A549 treated with AZD2906 at 1 μM for 4 hours (cell line): ENCODE results near the gene SPDYE2. TPM values are rescaled to one million over a fixed set of nuclear protein-coding genes. Genes with fewer than 3 reads are reported as not detected.

Experiments
- total RNA-seq: library from RNA; stranded (reverse); fragments of 200-300 nt; extraction: Qiagen RNA extraction; gene quantifications from 5 replicates; pipeline ENCODE4 v1.2.3, GENCODE V29; 2022

The SPDYE2 gene, protein sequence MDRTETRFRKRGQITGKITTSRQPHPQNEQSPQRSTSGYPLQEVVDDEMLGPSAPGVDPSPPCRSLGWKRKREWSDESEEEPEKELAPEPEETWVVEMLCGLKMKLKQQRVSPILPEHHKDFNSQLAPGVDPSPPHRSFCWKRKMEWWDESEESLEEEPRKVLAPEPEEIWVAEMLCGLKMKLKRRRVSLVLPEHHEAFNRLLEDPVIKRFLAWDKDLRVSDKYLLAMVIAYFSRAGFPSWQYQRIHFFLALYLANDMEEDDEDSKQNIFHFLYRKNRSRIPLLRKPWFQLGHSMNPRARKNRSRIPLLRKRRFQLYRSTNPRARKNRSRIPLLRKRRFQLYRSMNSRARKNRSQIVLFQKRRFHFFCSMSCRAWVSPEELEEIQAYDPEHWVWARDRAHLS
- total RNA-seq = not detected in 5 replicates

GRCh38 chr7:102550808-102551422 lies at the start of gene SPDYE2:
SPDYE2 (plus strand) TSS chr7:102551226; CDS start chr7:102553256, 2,030 bp downstream.

DNA sequence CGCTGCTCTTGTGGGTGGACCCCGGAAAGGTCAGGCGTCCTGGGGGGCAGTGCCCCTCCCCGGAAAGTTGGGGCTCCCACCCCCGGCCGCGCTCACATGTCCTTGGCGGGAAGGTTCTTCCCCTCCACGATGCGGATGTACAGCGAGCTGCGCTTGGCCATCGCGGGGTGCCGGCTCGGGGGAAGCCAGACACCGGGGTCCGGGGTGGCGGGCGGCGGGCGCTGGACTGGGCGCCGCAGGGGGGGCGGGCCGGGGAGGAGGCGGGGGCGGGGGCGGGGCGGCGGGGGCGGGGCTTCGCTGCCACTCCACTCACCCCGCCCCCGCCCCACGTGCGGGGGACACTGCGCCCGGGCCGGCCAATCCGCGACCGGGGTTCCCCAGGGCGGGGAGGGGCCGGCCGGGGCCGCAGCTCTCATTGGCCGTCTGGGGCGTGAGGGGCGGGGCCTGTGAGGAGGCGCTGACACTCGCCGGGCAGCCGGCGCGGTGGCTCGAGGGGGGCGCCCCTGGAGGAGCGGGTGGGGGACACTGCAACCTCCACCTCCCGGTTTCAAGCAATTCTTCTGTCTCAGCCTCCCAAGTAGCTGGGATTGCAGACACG lies 33.4 kb upstream of the SPDYE2 start, which contains the start of gene RASA4B:
TSS of gene RASA4B (minus strand) at position 228 of the 598 bp plus-strand sequence. CDS start at position 161, 67 bp downstream.

DNA sequence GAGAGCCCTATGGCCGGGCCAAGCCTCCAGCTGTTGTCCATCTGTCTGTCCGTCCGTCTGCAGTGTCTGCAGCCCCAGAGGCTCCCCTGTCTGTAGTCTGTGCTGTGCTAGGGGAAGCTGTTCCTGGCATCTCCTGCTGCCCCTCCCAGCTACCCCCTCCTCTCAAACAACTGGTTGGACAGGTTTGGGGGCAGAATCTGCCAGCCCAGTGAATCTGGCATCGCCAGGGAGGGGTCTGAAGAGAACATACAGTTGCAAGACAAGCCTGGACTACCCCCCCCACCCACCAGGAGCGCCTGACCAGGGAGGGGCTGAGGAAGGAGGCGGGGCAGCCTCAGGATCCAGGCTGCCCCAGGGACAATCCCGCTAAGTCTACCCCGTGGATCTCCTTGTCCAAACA lies 7.4 kb upstream of the SPDYE2 start, which contains the start of gene UPK3BL2:
TSS of gene UPK3BL2 (minus strand) at position 101 of the 400 bp plus-strand sequence. CDS start at position 41, 60 bp downstream.

DNA sequence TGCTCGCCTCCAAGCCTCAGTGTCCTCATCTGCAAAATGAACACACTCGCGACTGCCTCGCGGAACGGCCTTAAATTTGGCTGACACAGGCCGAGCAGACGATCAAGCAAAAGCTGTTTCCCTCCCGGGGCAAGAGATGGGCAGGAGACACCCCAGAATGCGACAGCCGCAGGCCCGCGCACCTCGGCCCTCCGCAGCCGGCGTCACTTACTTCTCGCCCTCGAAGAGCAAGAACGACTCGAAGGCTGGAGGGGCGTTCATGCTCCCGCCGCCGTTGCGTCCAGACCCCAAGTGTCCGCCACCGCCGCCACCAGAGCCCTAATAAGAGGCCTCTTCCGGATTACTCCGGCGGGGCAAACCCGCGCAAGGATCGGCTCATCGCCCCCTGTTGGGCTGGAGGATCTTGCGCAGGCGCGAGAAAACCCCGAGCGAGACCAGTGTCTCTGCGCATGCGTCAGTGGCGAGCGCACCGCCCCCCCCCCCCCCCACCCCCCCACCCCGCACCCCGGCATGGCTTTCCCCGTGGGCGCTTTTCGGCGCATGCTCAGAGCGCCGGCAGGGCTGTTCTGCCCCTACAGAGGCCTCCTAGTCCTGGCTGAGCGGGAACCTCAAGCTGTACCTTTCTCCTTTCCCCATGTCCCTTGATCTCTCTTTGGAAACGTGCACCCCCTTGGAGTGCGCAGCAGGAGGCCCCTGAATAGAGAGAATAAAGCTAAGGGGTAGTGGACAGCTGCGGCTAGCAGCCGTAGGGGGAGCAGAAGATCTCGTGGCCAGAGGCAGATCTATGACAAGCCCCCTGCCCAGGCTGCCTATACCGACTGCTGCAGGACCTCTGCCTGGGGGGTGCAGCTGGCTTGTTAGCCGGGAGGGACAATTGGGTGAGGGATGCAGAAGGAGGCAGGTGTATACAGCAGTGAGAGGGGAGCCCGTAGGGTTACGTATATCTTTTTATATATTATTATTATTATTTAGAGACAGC lies 21.5 kb downstream of the SPDYE2 start, which contains the start of gene POLR2J3:
TSS of gene POLR2J3 (minus strand) at position 323 of the 979 bp plus-strand sequence. CDS start at position 261, 62 bp downstream.

Other genes starting within 250 kb of the SPDYE2 start
- gene SPDYE6, start 194.8 kb upstream of the SPDYE2 start, total RNA-seq = not detected in 5 replicates
- gene PRKRIP1, start 154.9 kb upstream of the SPDYE2 start, total RNA-seq = 19.8 to 22.3 TPM (median 21.1 TPM) in 5 replicates
- 29.1 to 35.0 TPM (median 31.0 TPM) in 5 replicates for gene ORAI2, start 117.7 kb upstream of the SPDYE2 start, total RNA-seq
- gene ALKBH4, start 86.4 kb upstream of the SPDYE2 start, total RNA-seq = 9.9 to 12.6 TPM (median 11.6 TPM) in 5 replicates
- gene LRWD1, start 86.2 kb upstream of the SPDYE2 start, total RNA-seq = 21.9 to 34.4 TPM (median 29.4 TPM) in 5 replicates
- 103 to 111 TPM (median 105 TPM) in 5 replicates for gene POLR2J, start 72.3 kb upstream of the SPDYE2 start, total RNA-seq
- gene RASA4B, start 33.4 kb upstream of the SPDYE2 start, total RNA-seq = 1.2 to 2.1 TPM (median 1.5 TPM) in 5 replicates
- 2.1 to 3.4 TPM (median 2.9 TPM) in 5 replicates for gene UPK3BL2, start 7.5 kb upstream of the SPDYE2 start, total RNA-seq
- 13.6 to 35.7 TPM (median 28.1 TPM) in 5 replicates for gene POLR2J3, start 21.4 kb downstream of the SPDYE2 start, total RNA-seq
- gene RASA4, start 65.5 kb downstream of the SPDYE2 start, total RNA-seq = 1.5 to 2.5 TPM (median 2.1 TPM) in 5 replicates
- gene UPK3BL1, start 91.6 kb downstream of the SPDYE2 start, total RNA-seq = 7.7 to 15.5 TPM (median 12.6 TPM) in 5 replicates
- not detected in 5 replicates for gene SPDYE2B, start 99.1 kb downstream of the SPDYE2 start, total RNA-seq
- gene POLR2J2, start 120.4 kb downstream of the SPDYE2 start, total RNA-seq = 0.23 to 0.46 TPM (median 0.26 TPM) in 5 replicates
- gene FAM185A, start 197.8 kb downstream of the SPDYE2 start, total RNA-seq = 6.7 to 7.9 TPM (median 7.1 TPM) in 5 replicates